ENCODE results near the gene CXCL10.

GRCh38 chr4:76059750-76060149, 36.5 kb upstream of the CXCL10 start:
- TF ChIP-seq CTCF (IDR thresholded peaks at IDR 0.05) = no peak
- no peak for TF ChIP-seq EZH2 (IDR thresholded peaks at IDR 0.05)

Measured in neural progenitor cell (in vitro differentiated cells).